H1 (cell line): Measurements from ENCODE around the gene C14orf119. TPM values are rescaled to one million over a fixed set of nuclear protein-coding genes. Genes with fewer than 3 reads are reported as not detected.

Experiments
- CTCF ChIA-PET: fragments of 300-600 bp; sonication (Branson Sonifier 250); formaldehyde crosslinking; loops from one replicate; lab custom pipeline; 2021; ENCODE audit not compliant: partially characterized antibody; lab: Charles Lee
- POLR2A ChIA-PET: fragments of 300-600 bp; sonication (Branson Sonifier 250); formaldehyde crosslinking; loops from one replicate; lab custom pipeline; 2021; ENCODE audit warnings: inconsistent platforms; ENCODE audit not compliant: partially characterized antibody; lab: Charles Lee
- DNase-seq, 2 experiments: peaks; one replicate each; pipeline versions ENCODE4 v3.0.0 to v3.0.0-alpha.2; 2010 to 2022; ENCODE audit warnings: low spot score in 2 of 2, low read depth in 1 of 2, mixed read lengths in 1 of 2
- FAIRE-seq: peaks from 2 replicates; lab custom pipeline; 2011; peaks lifted over from hg19 to GRCh38; lab: Jason Lieb, UNC
- H2AFZ ChIP-seq: 2 replicates; pipeline ENCODE4 v1.8.1; 2012; ENCODE audit warnings: low read length, inconsistent platforms
- H2AK5ac ChIP-seq: 2 replicates; pipeline ENCODE4 v1.6.1; 2013; ENCODE audit warnings: low read depth, low read length
- H2BK120ac ChIP-seq: replicated peaks from 2 replicates; pipeline ENCODE3; 2013; ENCODE audit warnings: low read depth, low read length, inconsistent platforms
- H2BK12ac ChIP-seq: 2 replicates; pipeline ENCODE4 v1.6.1; 2013; ENCODE audit warnings: low read depth, low read length
- H2BK15ac ChIP-seq: 2 replicates; pipeline ENCODE4 v1.6.1; 2013; ENCODE audit warnings: low read length
- H2BK20ac ChIP-seq: 2 replicates; pipeline ENCODE4 v1.6.1; 2013; ENCODE audit warnings: low read length
- H2BK5ac ChIP-seq: 2 replicates; pipeline ENCODE4 v1.6.1; 2013; ENCODE audit warnings: low read depth, low read length
- H3K14ac ChIP-seq: 2 replicates; pipeline ENCODE4 v1.6.1; 2013; ENCODE audit warnings: inconsistent platforms; ENCODE audit not compliant: insufficient read length
- H3K18ac ChIP-seq: 2 replicates; pipeline ENCODE4 v1.6.1; 2013; ENCODE audit warnings: low read length; ENCODE audit errors: extremely low read depth
- H3K23ac ChIP-seq: 2 replicates; pipeline ENCODE4 v1.6.1; 2013; ENCODE audit warnings: inconsistent platforms; ENCODE audit not compliant: insufficient read length
- H3K23me2 ChIP-seq: 2 replicates; pipeline ENCODE4 v1.6.1; 2013; ENCODE audit warnings: low read depth, low read length
- H3K27ac ChIP-seq: 2 replicates; pipeline ENCODE4 v1.6.1; 2011; ENCODE audit warnings: low read depth, low read length, inconsistent platforms
- H3K27me3 ChIP-seq, 4 experiments: replicated peaks in 1 of 4; 1 replicate in 1 of 4; 2 replicates in 3 of 4; pipeline versions ENCODE4 v1.6.1 to v1.8.1; 2011 to 2013; ENCODE audit warnings: low read length in 3 of 4, mild to moderate bottlenecking in 3 of 4, inconsistent platforms in 2 of 4, mixed read lengths in 2 of 4, moderate library complexity in 1 of 4; ENCODE audit not compliant: control insufficient read depth in 3 of 4, insufficient read depth in 3 of 4; ENCODE audit errors: extremely low read depth in 1 of 4
- H3K36me3 ChIP-seq, 4 experiments: 2 replicates each; pipeline versions ENCODE4 v1.6.1 to v1.8.1; 2011 to 2013; ENCODE audit warnings: mild to moderate bottlenecking in 4 of 4, low read length in 3 of 4, moderate library complexity in 2 of 4, control low read depth in 1 of 4, inconsistent platforms in 1 of 4; ENCODE audit not compliant: insufficient read depth in 4 of 4, control insufficient read depth in 2 of 4
- H3K4ac ChIP-seq: replicated peaks from 2 replicates; pipeline ENCODE3; 2013; ENCODE audit warnings: low read length, low read depth, mixed read lengths, inconsistent platforms; ENCODE audit not compliant: insufficient read length
- H3K4me1 ChIP-seq, 4 experiments: replicated peaks in 1 of 4; 1 replicate in 1 of 4; 2 replicates in 3 of 4; pipeline versions ENCODE4 v1.6.1 to v1.8.1; 2011 to 2013; ENCODE audit warnings: low read length in 3 of 4, inconsistent platforms in 2 of 4, mixed read lengths in 1 of 4; ENCODE audit not compliant: insufficient read depth in 4 of 4, control insufficient read depth in 3 of 4
- H3K4me2 ChIP-seq, 2 experiments: 2 replicates each; pipeline versions ENCODE4 v1.6.1 to v1.8.1; 2011 to 2013; ENCODE audit warnings: low read depth in 2 of 2, low read length in 2 of 2, control low read depth in 1 of 2, inconsistent platforms in 1 of 2, mild to moderate bottlenecking in 1 of 2; ENCODE audit not compliant: insufficient read depth in 1 of 2
- H3K4me3 ChIP-seq, 4 experiments: fragments of 200-600, 300-600 bp in 1 of 4; sonication (generic), shearing (Covaris generic), sonication (Bioruptor Twin) in 1 of 4; 2 replicates each; pipeline versions ENCODE4 v1.5.1 to v1.8.1; 2011 to 2016; ENCODE audit warnings: low read length in 4 of 4, low read depth in 3 of 4, control low read depth in 2 of 4, inconsistent platforms in 2 of 4, mild to moderate bottlenecking in 2 of 4, mixed read lengths in 1 of 4, moderate library complexity in 1 of 4; ENCODE audit not compliant: insufficient read depth in 2 of 4; ENCODE audit errors: extremely low read depth in 1 of 4
- H3K56ac ChIP-seq: replicated peaks from 2 replicates; pipeline ENCODE3; 2013; ENCODE audit warnings: low read depth, mild to moderate bottlenecking, mixed read lengths, low read length, inconsistent platforms; ENCODE audit not compliant: insufficient read length
- H3K79me1 ChIP-seq: 2 replicates; pipeline ENCODE4 v1.6.1; 2013; ENCODE audit warnings: low read depth, low read length, control low read depth
- H3K79me2 ChIP-seq, 2 experiments: 2 replicates each; pipeline versions ENCODE4 v1.6.1 to v1.8.1; 2012 to 2013; ENCODE audit warnings: low read length in 2 of 2, mild to moderate bottlenecking in 2 of 2, inconsistent platforms in 1 of 2; ENCODE audit not compliant: insufficient read depth in 2 of 2, control insufficient read depth in 1 of 2
- H3K9ac ChIP-seq, 4 experiments: replicated peaks in 1 of 4; 1 replicate in 1 of 4; 2 replicates in 3 of 4; pipeline versions ENCODE4 v1.6.1 to v1.8.1; 2011 to 2013; ENCODE audit warnings: low read depth in 3 of 4, low read length in 3 of 4, control low read depth in 2 of 4, mild to moderate bottlenecking in 2 of 4, moderate library complexity in 2 of 4, inconsistent platforms in 1 of 4; ENCODE audit errors: extremely low read depth in 1 of 4
- H3K9me3 ChIP-seq, 2 experiments: 2 replicates each; pipeline versions ENCODE4 v1.6.1 to v1.8.1; 2012 to 2013; ENCODE audit warnings: mild to moderate bottlenecking in 2 of 2, moderate library complexity in 2 of 2, control low read depth in 1 of 2, inconsistent platforms in 1 of 2, low read depth in 1 of 2, low read length in 1 of 2, mixed read lengths in 1 of 2; ENCODE audit not compliant: insufficient read depth in 2 of 2
- H4K20me1 ChIP-seq, 2 experiments: replicated peaks in 1 of 2; 2 replicates each; pipeline versions ENCODE3 to v1.8.1; 2011 to 2013; ENCODE audit warnings: inconsistent platforms in 2 of 2, low read length in 2 of 2, mild to moderate bottlenecking in 1 of 2; ENCODE audit not compliant: insufficient read depth in 2 of 2, control insufficient read depth in 1 of 2
- H4K5ac ChIP-seq: 2 replicates; pipeline ENCODE4 v1.6.1; 2013; ENCODE audit warnings: low read length, low read depth, mixed read lengths, inconsistent platforms; ENCODE audit not compliant: insufficient read length
- H4K8ac ChIP-seq: 2 replicates; pipeline ENCODE4 v1.8.0; 2013; ENCODE audit warnings: mild to moderate bottlenecking, moderate library complexity, low read length, inconsistent platforms; ENCODE audit not compliant: insufficient read depth; ENCODE audit errors: extremely low read depth
- H4K91ac ChIP-seq: replicated peaks from 2 replicates; pipeline ENCODE3; 2013; ENCODE audit warnings: low read length, mixed read lengths, inconsistent platforms; ENCODE audit not compliant: insufficient read length
- ASH2L ChIP-seq: fragments of 200-600, 300-600 bp; sonication (generic); IDR thresholded peaks from one replicate; pipeline ENCODE4 v1.7.1; 2017; ENCODE audit warnings: low read length
- CBX5 ChIP-seq: fragments of 300-800, 300-1000 bp; sonication (generic); IDR thresholded peaks from 2 replicates; pipeline ENCODE4 v1.7.1; 2016; ENCODE audit warnings: antibody characterized with exemption, low read length, low read depth
- CTCF ChIP-seq, 3 experiments: IDR thresholded peaks; 1 replicate in 2 of 3; 2 replicates in 1 of 3; pipeline versions ENCODE4 v1.5.1 to v1.6.1; 2011; ENCODE audit warnings: low read length in 3 of 3, mild to moderate bottlenecking in 3 of 3, inconsistent platforms in 2 of 3, low read depth in 1 of 3, moderate library complexity in 1 of 3; ENCODE audit not compliant: insufficient read depth in 1 of 3; ENCODE audit errors: control extremely low read depth in 1 of 3
- GABPA ChIP-seq: IDR thresholded peaks from 2 replicates; pipeline ENCODE4 v1.6.1; 2011; ENCODE audit warnings: mild to moderate bottlenecking, low read length, moderate library complexity, borderline replicate concordance; ENCODE audit not compliant: insufficient read depth
- RFX5 ChIP-seq: IDR thresholded peaks from 2 replicates; pipeline ENCODE4 v1.6.1; 2011; ENCODE audit warnings: low read depth, low read length, improper control_type of control experiment, borderline replicate concordance
- SP4 ChIP-seq: IDR thresholded peaks from 2 replicates; pipeline ENCODE4 v1.6.1; 2012; ENCODE audit warnings: low read length, inconsistent platforms
- WGBS, 2 experiments: shearing (Covaris generic) in 1 of 2; methylation state at CpG; one replicate each; pipeline versions ENCODE4 v1.1.6 to v1.1.7; 2013 to 2015; ENCODE audit warnings: low lambda C conversion rate in 2 of 2, mixed read lengths in 2 of 2, inconsistent platforms in 1 of 2, low coverage in 1 of 2, missing lambda C conversion rate in 1 of 2; ENCODE audit not compliant: insufficient replicate concordance in 2 of 2, insufficient coverage in 1 of 2, insufficient read length in 1 of 2; ENCODE audit errors: extremely low coverage in 1 of 2, missing lambda C conversion rate in 1 of 2; 5-methylcytosine and 5-hydroxymethylcytosine counted together
- polyA plus RNA-seq, 7 experiments: library from polyadenylated mRNA; depleted of rRNA in 3 of 7; stranded (reverse) in 5 of 7; unstranded in 2 of 7; fragments of >200 nt in 5 of 7; fragments of 200-250 nt in 2 of 7; gene quantifications; 1 replicate in 5 of 7; 2 replicates in 1 of 7; 4 replicates in 1 of 7; pipeline versions ENCODE4 v1.2.1 to v1.2.3, GENCODE V29; 2011 to 2013; ENCODE audit warnings: missing spikeins in 2 of 7, mixed read lengths in 2 of 7
- total RNA-seq: library from RNA; stranded (reverse); fragmentation: NEBNext Ultra II Directional; extraction: Animal tissue kit (Norgen Biotek cat#: 25700); gene quantifications from 2 replicates; pipeline ENCODE4 v1.2.1, GENCODE V29; 2021

C14orf119 gene
- total and polyA plus RNA-seq, 2 of the 8 experiments (the other 6 are each of a cell fraction or from before 2014, with no cell fraction given): 78.1 to 94.0 TPM

GRCh38 chr14:23099212-23099861 lies 4.0 kb downstream of the C14orf119 start:
- H2AK5ac ChIP-seq: no peak overlapping the region
- H3K79me2 ChIP-seq: peaks cover 3 to 30% of the 10 kb centered on the region in 2 experiments; a peak in 3 of 4 replicates
- no peaks in the 10 kb centered on the region for H3K9me3 ChIP-seq
- no peak overlapping the region for H3K27ac ChIP-seq
- no peak for TF ChIP-seq ASH2L
- no peak for TF ChIP-seq GABPA
- peak in 1 of 3 experiments; percentile 19; a peak in 1 of 4 replicates for TF ChIP-seq CTCF (IDR thresholded peaks at IDR 0.05; ENCODE audit: control extremely low read depth in 1 of 3, insufficient read depth in 1 of 3, low read depth in 1 of 3, low read length in 3 of 3)
- no peak for TF ChIP-seq SP4
- TF ChIP-seq RFX5: no peak
- no peak for TF ChIP-seq CBX5
- TF ChIP-seq, all 59 proteins: peak for 1
- Histone ChIP-seq H4K5ac (no peak overlapping the region), H2BK15ac (no peak overlapping the region), H3K23me2 (peaks cover under 1% of the 10 kb centered on the region; the same call in 1 of the 2 replicates), H2BK5ac (no peak overlapping the region), H2AFZ (no peak overlapping the region), H3K18ac (no peak overlapping the region), H3K4me1 (peaks cover 0 to 2% (median under 1%) of the 10 kb centered on the region in 4 experiments; a peak in 5 of 7 replicates), H3K4me3 (no peak overlapping the region), H3K23ac (no peak overlapping the region), H2BK20ac (no peak overlapping the region), H3K36me3 (peaks cover 8 to 17% (median 10%) of the 10 kb centered on the region in 4 experiments; a peak in 7 of 8 replicates), H3K4ac (no peak overlapping the region), H4K91ac (no peak overlapping the region), H3K79me1 (peaks cover 10% of the 10 kb centered on the region), H3K9ac (no peak overlapping the region), H2BK12ac (no peak overlapping the region), H4K20me1 (peaks cover 0 to 5% of the 10 kb centered on the region in 2 experiments), H3K56ac (no peak overlapping the region), H2BK120ac (no peak overlapping the region), H3K14ac (no peak overlapping the region), H3K27me3 (no peaks in the 10 kb centered on the region; a peak in 2 of 7 replicates), H4K8ac (no peak overlapping the region), H3K4me2 (no peak overlapping the region)
- no peak for DNase-seq
- ChIA-PET POLR2A (interaction anchor here (0.8 to 1.5 kb wide), 4 partner anchors 9 to 28 kb away, joined by 3 to 4 read pairs (median 4); no protein-coding TSS in a partner anchor), CTCF (interaction anchor here (0.7 to 4.4 kb wide), 9 partner anchors 10 to 281 kb away, joined by 3 to 33 read pairs (median 5); no protein-coding TSS in a partner anchor)
- FAIRE-seq: no peak
- WGBS, 2 experiments: 95% methylated on average over 10 of the region's 10 CpGs; no CpG with 5 or more reads in 1 of the 2 experiments
